HL-60 (cell line): ENCODE results near the gene COX10.

Source experiments
- CTCF ChIP-seq: IDR thresholded peaks from one replicate; pipeline ENCODE4 v1.5.1; 2011; ENCODE audit warnings: low read length, control low read depth, inconsistent platforms; ENCODE audit not compliant: insufficient read depth
- GABPA ChIP-seq: IDR thresholded peaks from 2 replicates; pipeline ENCODE4 v1.6.1; 2012; ENCODE audit warnings: low read depth
- POLR2AphosphoS5 ChIP-seq: IDR thresholded peaks from 2 replicates; pipeline ENCODE4 v1.6.1; 2012; ENCODE audit warnings: low read depth

- no peak for TF ChIP-seq CTCF
- TF ChIP-seq POLR2AphosphoS5 = no peak
- no peak for TF ChIP-seq GABPA
Observed at GRCh38 chr17:14092808-14093207, 23.5 kb downstream of the COX10 start.
